GM04503 (cell line): ENCODE results near the gene NAA38.
"Not testable (repeated sequence)": the region's sequence is repeated elsewhere in the genome, so short reads cannot be mapped to it uniquely, and the experiment has no call there.

Experiments used
- DNase-seq: peaks from one replicate; pipeline ENCODE4 v3.0.0-alpha.2; 2012; ENCODE audit warnings: low read depth

The NAA38 gene

GRCh38 chr17:7881276-7882054 lies 24.1 kb upstream of the NAA38 start:
- no peak for DNase-seq

- DNase-seq, result no peak
These were observed 22.9 kb upstream of the NAA38 start for GRCh38 chr17:7880076-7880868.

- DNase-seq, result no peak
These were observed 20.9 kb upstream of the NAA38 start for GRCh38 chr17:7878234-7878633.

GRCh38 chr17:7875804-7876370 lies 18.5 kb upstream of the NAA38 start:
- DNase-seq, result no peak

- no peak for DNase-seq
These were observed 15.7 kb upstream of the NAA38 start for GRCh38 chr17:7873051-7873450.

GRCh38 chr17:7867881-7868329 lies 10.5 kb upstream of the NAA38 start:
- no peak for DNase-seq

GRCh38 chr17:7864995-7865650 lies 7.8 kb upstream of the NAA38 start:
- no peak for DNase-seq

- not testable (repeated sequence) for DNase-seq
These were observed 7.0 kb upstream of the NAA38 start for GRCh38 chr17:7864384-7864783.

GRCh38 chr17:7862692-7863437 lies 5.5 kb upstream of the NAA38 start:
- no peak for DNase-seq

GRCh38 chr17:7859028-7859427 lies 1.7 kb upstream of the NAA38 start:
- DNase-seq, result no peak

GRCh38 chr17:7858522-7858810 lies 1.1 kb upstream of the NAA38 start:
- no peak for DNase-seq

- no peak for DNase-seq
These were observed 558 bp upstream of the NAA38 start, which contains the start of gene CYB5D1 for GRCh38 chr17:7857713-7858521. Gene CYB5D1, plus strand, starts transcription at chr17:7858003. Its CDS starts 132 bp downstream, at chr17:7858135.

GRCh38 chr17:7856011-7856810 lies 1.1 kb downstream of the NAA38 start:
- DNase-seq, result no peak

GRCh38 chr17:7855660-7856010 lies 1.7 kb downstream of the NAA38 start:
- DNase-seq, result no peak

GRCh38 chr17:7854851-7855659 lies 2.3 kb downstream of the NAA38 start, which contains the start of gene TMEM88:
Gene TMEM88, plus strand, starts transcription at chr17:7855066. Its CDS starts 9 bp downstream, at chr17:7855075.
- no peak for DNase-seq

GRCh38 chr17:7854078-7854777 lies 3.1 kb downstream of the NAA38 start:
- DNase-seq, result no peak

GRCh38 chr17:7853691-7854038 lies 3.7 kb downstream of the NAA38 start:
- no peak for DNase-seq

GRCh38 chr17:7852919-7853690 lies 4.3 kb downstream of the NAA38 start:
- DNase-seq, result no peak
